HFFc6 (cell line): ENCODE measurements around the gene SCYL1. TPM values are rescaled to one million over a fixed set of nuclear protein-coding genes. Genes with fewer than 3 reads are reported as not detected.
A peak's percentile ranks its signal among the peaks of the same experiment; 100 is the strongest.

Experiments used
- DNase-seq: peaks from one replicate; pipeline ENCODE4 v3.0.0-alpha.2; 2018
- H3K27ac Mint-ChIP-seq: 2 replicates; pipeline ENCODE4 v1.8.0; 2020; ENCODE audit warnings: mild to moderate bottlenecking, mixed read lengths
- H3K27me3 Mint-ChIP-seq: 2 replicates; pipeline ENCODE4 v1.8.0; 2021; ENCODE audit warnings: mild to moderate bottlenecking, moderate library complexity, mixed read lengths; ENCODE audit not compliant: insufficient read depth
- H3K36me3 Mint-ChIP-seq: 2 replicates; pipeline ENCODE4 v1.8.0; 2021; ENCODE audit warnings: low read depth, mixed read lengths
- H3K4me1 Mint-ChIP-seq: 2 replicates; pipeline ENCODE4 v1.8.0; 2020; ENCODE audit warnings: low read depth, mixed read lengths
- H3K4me3 Mint-ChIP-seq: 2 replicates; pipeline ENCODE4 v1.8.0; 2020; ENCODE audit warnings: mild to moderate bottlenecking, moderate library complexity, mixed read lengths
- H3K9me3 Mint-ChIP-seq: 2 replicates; pipeline ENCODE4 v1.8.0; 2020; ENCODE audit warnings: mild to moderate bottlenecking, mixed read lengths
- CTCF ChIP-seq: fragments of 200-600 bp; sonication (generic); IDR thresholded peaks from 2 replicates; pipeline ENCODE4 v1.5.0; 2021; ENCODE audit warnings: antibody characterized with exemption, mild to moderate bottlenecking
- total RNA-seq, 6 experiments: library from RNA; stranded (reverse); fragmentation: NEBNext Ultra II Directional; extraction: Animal tissue kit (Norgen Biotek cat#: 25700); gene quantifications; 2 replicates in 1 of 6; 3 replicates in 5 of 6; pipeline ENCODE4 v1.2.3, GENCODE V29; 2021

Gene SCYL1
- total RNA-seq, 6 experiments from 2014 or later, result 120 to 137 (median 126) TPM

- Mint-ChIP-seq H3K27ac (peak overlapping the region; percentile 22; the same call in 1 of the 2 replicates), H3K36me3 (peaks cover 34% of the 10 kb centered on the region), H3K27me3 (peaks cover 4% of the 10 kb centered on the region), H3K9me3 (no peaks in the 10 kb centered on the region), H3K4me3 (peak overlapping the region; percentile 46; the same call in 1 of the 2 replicates), H3K4me1 (no peaks in the 10 kb centered on the region; the same call in 1 of the 2 replicates)
- DNase-seq, result no peak
- peak; percentile 60 for TF ChIP-seq CTCF
These were observed 5.2 kb downstream of the SCYL1 start for GRCh38 chr11:65530157-65530496.

- no peak for TF ChIP-seq CTCF
- no peak for DNase-seq
These were observed 7.6 kb downstream of the SCYL1 start for GRCh38 chr11:65532388-65533064.

GRCh38 chr11:65535102-65535501 lies 10.2 kb downstream of the SCYL1 start:
- no peak for TF ChIP-seq CTCF
- Mint-ChIP-seq H3K4me1 (no peaks in the 10 kb centered on the region; the same call in 1 of the 2 replicates), H3K27me3 (peaks cover 12% of the 10 kb centered on the region), H3K36me3 (peaks cover 26% of the 10 kb centered on the region), H3K9me3 (no peaks in the 10 kb centered on the region), H3K27ac (no peak overlapping the region), H3K4me3 (no peak overlapping the region)
- no peak for DNase-seq

More at GRCh38 chr11:65532388-65533064, 7.6 kb downstream of the SCYL1 start:
- peaks cover 25% of the 10 kb centered on the region for H3K36me3 Mint-ChIP-seq
- no peak overlapping the region for H3K4me3 Mint-ChIP-seq
- no peak overlapping the region for H3K27ac Mint-ChIP-seq
- peaks cover 5% of the 10 kb centered on the region for H3K27me3 Mint-ChIP-seq
- no peaks in the 10 kb centered on the region; the same call in 1 of the 2 replicates for H3K4me1 Mint-ChIP-seq
- no peaks in the 10 kb centered on the region for H3K9me3 Mint-ChIP-seq

- H3K4me3 Mint-ChIP-seq, result peak overlapping the region; percentile 4; the same call in 1 of the 2 replicates
- no peaks in the 10 kb centered on the region for H3K9me3 Mint-ChIP-seq
- DNase-seq, result no peak
- peaks cover 7% of the 10 kb centered on the region for H3K4me1 Mint-ChIP-seq
- peaks cover 15% of the 10 kb centered on the region; the same call in 1 of the 2 replicates for H3K36me3 Mint-ChIP-seq
- H3K27ac Mint-ChIP-seq, result peak overlapping the region; percentile 28; the same call in 1 of the 2 replicates
- TF ChIP-seq CTCF, result no peak
- peaks cover 12% of the 10 kb centered on the region for H3K27me3 Mint-ChIP-seq
These were observed 11.8 kb downstream of the SCYL1 start for GRCh38 chr11:65536412-65537295.

- H3K36me3 Mint-ChIP-seq, result peaks cover 14% of the 10 kb centered on the region; the same call in 1 of the 2 replicates
These were observed 12.4 kb downstream of the SCYL1 start for GRCh38 chr11:65537296-65537597.

More at GRCh38 chr11:65537296-65537597, 12.4 kb downstream of the SCYL1 start:
- peaks cover 12% of the 10 kb centered on the region for H3K27me3 Mint-ChIP-seq
- peaks cover 13% of the 10 kb centered on the region for H3K4me1 Mint-ChIP-seq
- peak overlapping the region; percentile 45; the same call in 1 of the 2 replicates for H3K27ac Mint-ChIP-seq
- no peaks in the 10 kb centered on the region for H3K9me3 Mint-ChIP-seq
- H3K4me3 Mint-ChIP-seq, result no peak overlapping the region; the same call in 1 of the 2 replicates
- no peak for DNase-seq
- TF ChIP-seq CTCF, result no peak
